GM21723 (cell line): Measurements from ENCODE around the gene KDM2B.
"Not testable (repeated sequence)": the region's sequence is repeated elsewhere in the genome, so short reads cannot be mapped to it uniquely, and the experiment has no call there.

Experiments used
- ATAC-seq: cut with Tn5 transposase; IDR thresholded peaks from one replicate; pipeline ENCODE4 v1.9.1; 2021; ENCODE audit warnings: mild to moderate bottlenecking, moderate library complexity; ENCODE audit not compliant: unreplicated experiment

Gene KDM2B

GRCh38 chr12:121397521-121397920 is 183.3 kb downstream of the KDM2B start:
- no peak for ATAC-seq

GRCh38 chr12:121392325-121392716 is 188.5 kb downstream of the KDM2B start:
- no peak for ATAC-seq

- ATAC-seq: no peak
These were observed 189.1 kb downstream of the KDM2B start for GRCh38 chr12:121391619-121392324.

GRCh38 chr12:121390856-121391255 is 190.0 kb downstream of the KDM2B start:
- no peak for ATAC-seq

GRCh38 chr12:121388421-121388981 is 192.3 kb downstream of the KDM2B start:
- ATAC-seq: no peak

GRCh38 chr12:121384891-121385290 is 195.9 kb downstream of the KDM2B start:
- not testable (repeated sequence) for ATAC-seq

GRCh38 chr12:121383601-121384021 is 197.2 kb downstream of the KDM2B start:
- no peak for ATAC-seq

- no peak for ATAC-seq
These were observed 200.9 kb downstream of the KDM2B start for GRCh38 chr12:121379945-121380344.
